GM12878 (cell line): ENCODE measurements around the gene CYP2C19.

Experiments used
- E4F1 ChIP-seq: fragments of 450-650 bp; IDR thresholded peaks from 2 replicates; pipeline ENCODE4 v1.6.1; 2018; ENCODE audit warnings: borderline replicate concordance, mild to moderate bottlenecking; ENCODE audit not compliant: partially characterized antibody
- EZH2 ChIP-seq: IDR thresholded peaks from 2 replicates; pipeline ENCODE4 v1.6.1; 2012; ENCODE audit warnings: low read depth, mild to moderate bottlenecking, control low read depth, inconsistent platforms, low read length, borderline replicate concordance; ENCODE audit not compliant: control insufficient read depth
- HCFC1 ChIP-seq: fragments of 150-350 bp; IDR thresholded peaks from 2 replicates; pipeline ENCODE4 v1.6.1; 2014; ENCODE audit warnings: low read length
- POLR2AphosphoS5 ChIP-seq: IDR thresholded peaks from 2 replicates; pipeline ENCODE4 v1.6.1; 2011; ENCODE audit warnings: mild to moderate bottlenecking, low read length, inconsistent platforms
- ZBTB40 ChIP-seq: fragments of 450-650 bp; IDR thresholded peaks from 2 replicates; pipeline ENCODE4 v1.6.1; 2016; ENCODE audit warnings: mild to moderate bottlenecking, moderate library complexity, borderline replicate concordance
- TF ChIP-seq, protein P1 (sequence below), 3 experiments: IDR thresholded peaks in 2 of 3; conservative IDR thresholded peaks in 1 of 3; 2 replicates each; pipeline ENCODE4 v1.5.1; 2011; ENCODE audit warnings: low read depth in 3 of 3, low read length in 3 of 3, mild to moderate bottlenecking in 3 of 3, control low read depth in 2 of 3, moderate library complexity in 2 of 3, inconsistent platforms in 1 of 3, mixed read lengths in 1 of 3; ENCODE audit not compliant: control insufficient read depth in 2 of 3, insufficient read depth in 1 of 3; ENCODE audit errors: extremely low read depth in 1 of 3

- TF ChIP-seq POLR2AphosphoS5 (no peak), EZH2 (no peak), ZBTB40 (no peak), E4F1 (no peak), HCFC1 (no peak)
- TF ChIP-seq, protein P1, sequence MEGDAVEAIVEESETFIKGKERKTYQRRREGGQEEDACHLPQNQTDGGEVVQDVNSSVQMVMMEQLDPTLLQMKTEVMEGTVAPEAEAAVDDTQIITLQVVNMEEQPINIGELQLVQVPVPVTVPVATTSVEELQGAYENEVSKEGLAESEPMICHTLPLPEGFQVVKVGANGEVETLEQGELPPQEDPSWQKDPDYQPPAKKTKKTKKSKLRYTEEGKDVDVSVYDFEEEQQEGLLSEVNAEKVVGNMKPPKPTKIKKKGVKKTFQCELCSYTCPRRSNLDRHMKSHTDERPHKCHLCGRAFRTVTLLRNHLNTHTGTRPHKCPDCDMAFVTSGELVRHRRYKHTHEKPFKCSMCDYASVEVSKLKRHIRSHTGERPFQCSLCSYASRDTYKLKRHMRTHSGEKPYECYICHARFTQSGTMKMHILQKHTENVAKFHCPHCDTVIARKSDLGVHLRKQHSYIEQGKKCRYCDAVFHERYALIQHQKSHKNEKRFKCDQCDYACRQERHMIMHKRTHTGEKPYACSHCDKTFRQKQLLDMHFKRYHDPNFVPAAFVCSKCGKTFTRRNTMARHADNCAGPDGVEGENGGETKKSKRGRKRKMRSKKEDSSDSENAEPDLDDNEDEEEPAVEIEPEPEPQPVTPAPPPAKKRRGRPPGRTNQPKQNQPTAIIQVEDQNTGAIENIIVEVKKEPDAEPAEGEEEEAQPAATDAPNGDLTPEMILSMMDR (IDR thresholded peaks at IDR 0.05 in 2 of 3, conservative IDR thresholded peaks at IDR 0.05 in 1 of 3; ENCODE audit: control insufficient read depth in 2 of 3, extremely low read depth in 1 of 3, insufficient read depth in 1 of 3, low read depth in 3 of 3, low read length in 3 of 3), result no peak
These were observed 14.6 kb upstream of the CYP2C19 start for GRCh38 chr10:94747838-94748237.
